T-cell (primary cell): ENCODE measurements around the gene PCP4L1. TPM values are rescaled to one million over a fixed set of nuclear protein-coding genes. Genes with fewer than 3 reads are reported as not detected.
"Not testable (repeated sequence)": the region's sequence is repeated elsewhere in the genome, so short reads cannot be mapped to it uniquely, and the experiment has no call there.

Experiments
- ATAC-seq, 4 experiments: fragments of 200-7000 bp in 3 of 4; fragments of 150-1000 bp in 1 of 4; cut with Tn5 transposase; replicated peaks in 1 of 4; 1 replicate in 3 of 4; 2 replicates in 1 of 4; pipeline ENCODE4 v1.10.0; 2021; ENCODE audit warnings: moderate library complexity in 3 of 4, mild to moderate bottlenecking in 2 of 4, moderate number of reproducible peaks in 1 of 4
- CTCF ChIA-PET, 2 donors: fragments of 300-600 bp; sonication (Branson Sonifier 250); formaldehyde crosslinking; loops; one replicate each; lab custom pipeline; 2022; ENCODE audit warnings: antibody characterized with exemption in 2 of 2; lab: Charles Lee
- POLR2A ChIA-PET, 2 donors: fragments of 300-600 bp; sonication (Branson Sonifier 250); formaldehyde crosslinking; loops; one replicate each; lab custom pipeline; 2022; ENCODE audit warnings: antibody characterized with exemption in 2 of 2; lab: Charles Lee
- DNase-seq, 35 experiments: peaks; one replicate each; pipeline versions ENCODE4 v3.0.0 to v3.0.0-alpha.2; 2013 to 2023
- H3K27ac ChIP-seq: one replicate; pipeline ENCODE4 v1.5.1; 2013; ENCODE audit warnings: low read length
- H3K27me3 ChIP-seq, 2 experiments: replicated peaks in 1 of 2; 1 replicate in 1 of 2; 2 replicates in 1 of 2; pipeline versions ENCODE4 v1.6.1 to v1.7.0; 2013; ENCODE audit warnings: low read length in 1 of 2, mixed read lengths in 1 of 2; ENCODE audit not compliant: control insufficient read depth in 2 of 2, insufficient read depth in 2 of 2; ENCODE audit errors: extremely low read depth in 1 of 2
- H3K36me3 ChIP-seq, 2 donors: 1 replicate in 1 of 2; 2 replicates in 1 of 2; pipeline versions ENCODE4 v1.6.1 to v1.7.0; 2013; ENCODE audit warnings: low read length in 1 of 2; ENCODE audit not compliant: control insufficient read depth in 2 of 2, insufficient read depth in 1 of 2; ENCODE audit errors: extremely low read depth in 1 of 2
- H3K4me1 ChIP-seq, 2 experiments: 1 replicate in 1 of 2; 2 replicates in 1 of 2; pipeline versions ENCODE4 v1.6.1 to v1.7.0; 2013; ENCODE audit warnings: low read length in 2 of 2, mixed read lengths in 1 of 2; ENCODE audit not compliant: insufficient read depth in 2 of 2, control insufficient read depth in 1 of 2; ENCODE audit errors: extremely low read depth in 1 of 2
- H3K4me3 ChIP-seq, 2 donors: 1 replicate in 1 of 2; 2 replicates in 1 of 2; pipeline versions ENCODE4 v1.5.1 to v1.7.0; 2013; ENCODE audit warnings: mild to moderate bottlenecking in 2 of 2, low read length in 1 of 2, moderate library complexity in 1 of 2; ENCODE audit not compliant: control insufficient read depth in 1 of 2; ENCODE audit errors: extremely low read depth in 1 of 2
- H3K9me3 ChIP-seq: 2 replicates; pipeline ENCODE4 v1.7.0; 2013
- H3K27ac Mint-ChIP-seq, 2 donors: one replicate each; pipeline ENCODE4 v1.8.0; 2020 to 2021; ENCODE audit warnings: mild to moderate bottlenecking in 2 of 2, mixed read lengths in 2 of 2
- H3K27me3 Mint-ChIP-seq, 2 donors: one replicate each; pipeline ENCODE4 v1.8.0; 2021 to 2022; ENCODE audit warnings: mixed read lengths in 2 of 2
- H3K36me3 Mint-ChIP-seq: one replicate; pipeline ENCODE4 v1.8.0; 2021; ENCODE audit warnings: mixed read lengths
- H3K4me1 Mint-ChIP-seq, 3 donors: one replicate each; pipeline ENCODE4 v1.8.0; 2020 to 2022; ENCODE audit warnings: mixed read lengths in 3 of 3, mild to moderate bottlenecking in 1 of 3
- H3K4me3 Mint-ChIP-seq, 3 donors: one replicate each; pipeline ENCODE4 v1.8.0; 2020 to 2022; ENCODE audit warnings: mild to moderate bottlenecking in 3 of 3, mixed read lengths in 3 of 3, moderate library complexity in 3 of 3
- H3K9me3 Mint-ChIP-seq, 3 donors: one replicate each; pipeline ENCODE4 v1.8.0; 2020 to 2022; ENCODE audit warnings: mixed read lengths in 3 of 3
- WGBS: methylation state at CpG from one replicate; pipeline ENCODE4 v1.1.5; 2013; ENCODE audit warnings: missing lambda C conversion rate; ENCODE audit not compliant: insufficient coverage; 5-methylcytosine and 5-hydroxymethylcytosine counted together
- total RNA-seq, 35 experiments: library from RNA in 6 of 35; stranded (reverse) in 6 of 35; fragments of 120-200 nt in 1 of 35; gene quantifications; one replicate each; pipeline versions ENCODE4 v1.2.1 to v1.2.4 and lab custom pipeline; 2013 to 2026

Gene PCP4L1
- total RNA-seq, 5 donors from 2014 or later (not counting 1 experiment from before 2014, with no cell fraction given), result not detected

- H3K4me1 ChIP-seq, result no peaks in the 10 kb centered on the region
- H3K27me3 ChIP-seq, result no peaks in the 10 kb centered on the region
- H3K4me1 Mint-ChIP-seq, result no peaks in the 10 kb centered on the region
- no peak overlapping the region for H3K4me3 Mint-ChIP-seq
- H3K36me3 Mint-ChIP-seq, result no peaks in the 10 kb centered on the region
- H3K9me3 Mint-ChIP-seq, result peaks cover 0 to 4% (median 0%) of the 10 kb centered on the region in 3 donors
- H3K27ac ChIP-seq, result no peak overlapping the region
- DNase-seq (no peak), ATAC-seq (no peak)
- POLR2A ChIA-PET, result no interaction called here
- CTCF ChIA-PET, result interaction anchor here in 1 of 2 donors (0.6 kb wide), 1 partner anchor 11 kb away, joined by 3 read pairs; no protein-coding TSS in a partner anchor
- peaks cover 9 to 11% of the 10 kb centered on the region in 2 donors for H3K27me3 Mint-ChIP-seq
- no peak overlapping the region for H3K4me3 ChIP-seq
- H3K9me3 ChIP-seq, result no peaks in the 10 kb centered on the region
- H3K36me3 ChIP-seq, result no peaks in the 10 kb centered on the region
- H3K27ac Mint-ChIP-seq, result no peak overlapping the region
- WGBS, result 92% methylated on average over 4 of the region's 7 CpGs
Measured at GRCh38 chr1:161250829-161251228, 7.7 kb upstream of the PCP4L1 start.

DNA sequence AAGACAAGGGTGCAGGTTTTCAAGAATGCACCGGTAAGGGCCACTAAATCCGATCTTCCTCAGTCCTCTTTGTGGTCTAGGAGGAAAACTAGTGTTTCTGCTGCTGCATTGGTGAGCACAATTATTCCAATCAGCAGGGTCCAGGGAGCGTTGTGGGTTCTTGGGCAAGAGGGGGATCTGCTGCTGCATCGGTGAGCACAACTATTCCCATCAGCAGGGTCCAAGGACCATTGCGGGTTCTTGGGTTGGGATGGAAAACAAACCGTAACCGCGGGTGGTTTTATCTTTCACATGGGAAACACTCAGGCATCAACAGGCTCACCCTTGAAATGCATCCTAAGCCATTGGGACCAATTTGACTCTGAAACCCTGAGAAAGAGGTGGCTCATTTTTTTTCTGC is 7.0 kb upstream of the PCP4L1 start:
- 100% methylated on average over 1 of the region's 8 CpGs for WGBS
- POLR2A ChIA-PET, result no interaction called here

DNA sequence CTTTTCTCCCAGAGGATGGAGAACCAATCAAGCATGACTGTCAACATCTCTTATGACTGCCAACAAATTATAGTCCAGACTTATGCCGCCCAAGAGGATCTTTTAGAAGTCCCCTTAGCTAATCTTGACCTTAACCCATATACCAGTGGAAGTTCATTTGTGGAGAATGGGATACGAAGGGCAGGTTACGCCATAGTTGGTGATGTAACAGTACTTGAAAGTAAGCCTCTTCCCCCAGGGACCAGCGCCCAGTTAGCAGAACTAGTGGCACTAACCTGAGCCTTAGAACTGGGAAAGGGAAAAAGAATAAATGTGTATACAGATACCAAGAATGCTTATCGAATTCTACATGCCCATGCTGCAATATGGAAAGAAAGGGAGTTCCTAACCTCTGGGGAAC is 3.2 kb upstream of the PCP4L1 start:
- H3K27ac Mint-ChIP-seq, H3K4me3 ChIP-seq, H3K36me3 ChIP-seq, H3K4me3 Mint-ChIP-seq, H3K9me3 ChIP-seq, POLR2A ChIA-PET, H3K27ac ChIP-seq, DNase-seq, ATAC-seq, CTCF ChIA-PET: not testable (repeated sequence)
- peaks cover 3 to 14% of the 10 kb centered on the region in 2 experiments for H3K4me1 ChIP-seq
- Mint-ChIP-seq H3K4me1 (peaks cover 15 to 19% (median 16%) of the 10 kb centered on the region in 3 donors), H3K27me3 (peaks cover 35 to 41% of the 10 kb centered on the region in 2 donors), H3K9me3 (peaks cover 0 to 25% (median 12%) of the 10 kb centered on the region in 3 donors), H3K36me3 (peaks cover 17% of the 10 kb centered on the region)
- H3K27me3 ChIP-seq, result peaks cover 8 to 31% of the 10 kb centered on the region in 2 experiments
- WGBS, result no CpG with 5 or more reads among the region's 5 CpGs

More for the DNA sequence above, 7.0 kb upstream of the PCP4L1 start:
- H3K4me1 ChIP-seq, result no peaks in the 10 kb centered on the region
- Mint-ChIP-seq H3K9me3 (peaks cover 0 to 10% (median under 1%) of the 10 kb centered on the region in 3 donors), H3K27ac (no peak overlapping the region), H3K4me3 (no peak overlapping the region), H3K27me3 (peaks cover 9 to 13% of the 10 kb centered on the region in 2 donors), H3K36me3 (peaks cover 2% of the 10 kb centered on the region), H3K4me1 (no peaks in the 10 kb centered on the region)
- CTCF ChIA-PET, result interaction anchor here in 1 of 2 donors (0.5 kb wide), 1 partner anchor 106 kb away, joined by 4 read pairs; no protein-coding TSS in a partner anchor
- no peak for DNase-seq
- H3K27me3 ChIP-seq, result no peaks in the 10 kb centered on the region
- no peak for ATAC-seq
- H3K36me3 ChIP-seq, result no peaks in the 10 kb centered on the region
- no peak overlapping the region for H3K4me3 ChIP-seq
- no peaks in the 10 kb centered on the region for H3K9me3 ChIP-seq
- H3K27ac ChIP-seq, result no peak overlapping the region

DNA sequence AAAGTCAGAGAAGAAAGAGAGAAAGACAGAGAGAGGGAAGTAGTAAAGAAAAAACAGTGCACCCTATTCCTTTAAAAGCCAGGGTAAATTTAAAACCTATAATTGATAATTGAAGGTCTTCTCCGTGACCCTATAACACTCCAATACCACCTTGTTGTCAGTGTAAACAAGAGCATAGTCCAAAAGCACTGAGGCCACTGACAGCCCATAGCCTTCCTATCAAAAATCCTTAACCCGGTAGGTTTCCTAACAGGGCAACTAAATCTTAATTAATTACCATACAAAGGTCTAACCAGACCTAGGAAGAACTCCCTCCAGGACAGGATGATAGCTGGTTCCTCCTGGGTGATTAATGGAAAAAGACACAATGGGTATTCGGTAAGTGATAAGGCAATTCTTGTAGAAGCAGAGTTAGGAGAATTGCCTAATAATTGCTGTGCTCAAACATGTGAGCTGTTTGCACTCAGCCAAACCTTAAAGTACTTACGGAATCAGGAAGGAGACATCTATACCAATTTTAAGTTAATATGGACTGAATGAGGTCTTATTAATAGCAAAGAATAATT is 2.5 kb upstream of the PCP4L1 start:
- H3K4me3 ChIP-seq, H3K4me3 Mint-ChIP-seq, ATAC-seq, DNase-seq, H3K9me3 ChIP-seq, POLR2A ChIA-PET, H3K36me3 ChIP-seq, CTCF ChIA-PET, H3K27ac Mint-ChIP-seq, H3K27ac ChIP-seq: not testable (repeated sequence)
- Mint-ChIP-seq H3K27me3 (peaks cover 39 to 48% of the 10 kb centered on the region in 2 donors), H3K9me3 (peaks cover 0 to 25% (median 12%) of the 10 kb centered on the region in 3 donors), H3K4me1 (peaks cover 18 to 25% (median 19%) of the 10 kb centered on the region in 3 donors), H3K36me3 (peaks cover 17% of the 10 kb centered on the region)
- H3K4me1 ChIP-seq, result peaks cover 3 to 14% of the 10 kb centered on the region in 2 experiments
- no CpG with 5 or more reads among the region's 4 CpGs for WGBS
- peaks cover 12 to 34% of the 10 kb centered on the region in 2 experiments for H3K27me3 ChIP-seq

DNA sequence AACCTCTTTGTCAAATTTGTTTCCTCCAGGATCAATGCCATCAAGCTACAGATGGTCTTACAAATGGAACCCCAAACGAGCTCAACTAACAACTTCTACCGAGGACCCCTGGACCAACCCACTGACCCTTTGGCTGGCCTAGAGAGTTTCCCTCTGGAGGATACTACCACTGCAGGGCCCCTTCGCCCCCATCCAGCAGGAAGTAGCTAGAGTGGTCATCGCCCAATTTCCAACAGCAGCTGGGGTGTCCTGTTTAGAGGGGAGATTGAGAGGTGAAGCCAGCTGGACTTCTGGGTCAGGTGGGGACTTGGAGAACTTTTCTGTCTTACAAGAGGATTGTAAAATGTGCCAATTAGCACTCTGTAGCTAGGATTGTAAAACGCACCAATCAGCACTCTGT is 1.4 kb upstream of the PCP4L1 start:
- DNase-seq, result peak in 7 of 35 experiments; percentile 5 to 23 (median 7)
- Mint-ChIP-seq H3K36me3 (peaks cover 17% of the 10 kb centered on the region), H3K9me3 (peaks cover 0 to 25% (median 12%) of the 10 kb centered on the region in 3 donors), H3K4me1 (peaks cover 19 to 25% (median 21%) of the 10 kb centered on the region in 3 donors), H3K27me3 (peaks cover 50 to 55% of the 10 kb centered on the region in 2 donors)
- CTCF ChIA-PET, ATAC-seq, H3K27ac Mint-ChIP-seq, H3K27ac ChIP-seq, H3K4me3 ChIP-seq, H3K36me3 ChIP-seq, H3K4me3 Mint-ChIP-seq, H3K9me3 ChIP-seq, POLR2A ChIA-PET: not testable (repeated sequence)
- H3K27me3 ChIP-seq, result peaks cover 12 to 44% of the 10 kb centered on the region in 2 experiments
- peaks cover 3 to 14% of the 10 kb centered on the region in 2 experiments for H3K4me1 ChIP-seq
- 90% methylated on average over 4 of the region's 5 CpGs for WGBS

DNA sequence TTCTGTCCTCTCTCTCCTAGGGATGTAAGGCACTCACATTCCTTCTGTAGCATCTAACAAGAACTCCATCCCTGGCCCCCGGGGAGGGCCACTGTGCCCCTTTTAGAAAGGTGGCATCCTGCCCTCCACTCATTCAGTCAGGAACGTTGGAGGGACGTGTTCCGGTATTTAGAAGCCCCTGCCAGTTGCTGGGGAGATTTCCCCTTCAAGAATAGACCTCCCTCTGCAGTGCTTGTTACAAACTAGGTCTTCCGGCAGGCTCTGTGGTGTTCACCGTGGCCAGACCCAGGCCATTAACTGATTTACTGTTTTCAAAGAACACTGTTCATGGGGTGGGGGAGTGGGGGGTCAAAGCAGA is 779 bp downstream of the PCP4L1 start:
- peaks cover 19 to 25% (median 21%) of the 10 kb centered on the region in 3 donors for H3K4me1 Mint-ChIP-seq
- DNase-seq, result no peak
- Histone ChIP-seq H3K4me1 (peaks cover 3 to 14% of the 10 kb centered on the region in 2 experiments), H3K27me3 (peaks cover 14 to 54% of the 10 kb centered on the region in 2 experiments), H3K36me3 (no peaks in the 10 kb centered on the region), H3K9me3 (no peaks in the 10 kb centered on the region), H3K27ac (no peak overlapping the region), H3K4me3 (peak overlapping the region in 1 of 2 donors; percentile 65)
- peaks cover 0 to 25% (median 12%) of the 10 kb centered on the region in 3 donors for H3K9me3 Mint-ChIP-seq
- H3K27me3 Mint-ChIP-seq, result peaks cover 54 to 57% of the 10 kb centered on the region in 2 donors
- peaks cover 17% of the 10 kb centered on the region for H3K36me3 Mint-ChIP-seq
- no CpG with 5 or more reads among the region's 6 CpGs for WGBS
- H3K27ac Mint-ChIP-seq, result peak overlapping the region in 1 of 2 donors; percentile 39
- POLR2A ChIA-PET, result no interaction called here
- no peak for ATAC-seq
- peak overlapping the region; percentile 57 to 80 (median 63) for H3K4me3 Mint-ChIP-seq
- CTCF ChIA-PET, result no interaction called here
